ENCODE data around the gene CNPPD1.

GRCh38 chr2:219131327-219131726 lies 45.4 kb downstream of the CNPPD1 start:
- TF ChIP-seq POLR2A (IDR thresholded peaks at IDR 0.05; ENCODE audit: low read depth, low read length): no peak
- TF ChIP-seq PAX5 (IDR thresholded peaks at IDR 0.05; ENCODE audit: insufficient read depth, low read length, severe bottlenecking): no peak
- no peak for TF ChIP-seq POLR2AphosphoS5 (IDR thresholded peaks at IDR 0.05; ENCODE audit: low read depth, low read length)
- TF ChIP-seq SPI1 (IDR thresholded peaks at IDR 0.05; ENCODE audit: low read depth, low read length): no peak
- TF ChIP-seq TAF1 (IDR thresholded peaks at IDR 0.05; ENCODE audit: low read depth, low read length): no peak
- TF ChIP-seq POU2F2 (IDR thresholded peaks at IDR 0.05; ENCODE audit: low read depth, low read length): no peak

All from GM12891 (cell line).